Activated T-cell treated with anti-CD3 and anti-CD28 coated beads, Interleukin-2, amount 50 U/mL, for 24 hours (primary cell): Measurements from ENCODE around the gene SCGB1C1.
"Not testable (repeated sequence)": the region's sequence is repeated elsewhere in the genome, so short reads cannot be mapped to it uniquely, and the experiment has no call there.

Source experiments
- DNase-seq: peaks from one replicate; pipeline ENCODE4 v3.0.0-alpha.2; 2020
- H3K27ac Mint-ChIP-seq: 2 replicates; pipeline ENCODE4 v1.8.0; 2020; ENCODE audit warnings: mild to moderate bottlenecking, mixed read lengths
- H3K27me3 Mint-ChIP-seq: 2 replicates; pipeline ENCODE4 v1.8.0; 2020; ENCODE audit warnings: mixed read lengths
- H3K36me3 Mint-ChIP-seq: 2 replicates; pipeline ENCODE4 v1.8.0; 2020; ENCODE audit warnings: low read depth, mixed read lengths
- H3K4me1 Mint-ChIP-seq: 2 replicates; pipeline ENCODE4 v1.8.0; 2020; ENCODE audit warnings: low read depth, mixed read lengths
- H3K4me3 Mint-ChIP-seq: 2 replicates; pipeline ENCODE4 v1.8.0; 2020; ENCODE audit warnings: mild to moderate bottlenecking, moderate library complexity, mixed read lengths
- H3K9me3 Mint-ChIP-seq: 2 replicates; pipeline ENCODE4 v1.8.0; 2020; ENCODE audit warnings: mixed read lengths

SCGB1C1 gene

DNA sequence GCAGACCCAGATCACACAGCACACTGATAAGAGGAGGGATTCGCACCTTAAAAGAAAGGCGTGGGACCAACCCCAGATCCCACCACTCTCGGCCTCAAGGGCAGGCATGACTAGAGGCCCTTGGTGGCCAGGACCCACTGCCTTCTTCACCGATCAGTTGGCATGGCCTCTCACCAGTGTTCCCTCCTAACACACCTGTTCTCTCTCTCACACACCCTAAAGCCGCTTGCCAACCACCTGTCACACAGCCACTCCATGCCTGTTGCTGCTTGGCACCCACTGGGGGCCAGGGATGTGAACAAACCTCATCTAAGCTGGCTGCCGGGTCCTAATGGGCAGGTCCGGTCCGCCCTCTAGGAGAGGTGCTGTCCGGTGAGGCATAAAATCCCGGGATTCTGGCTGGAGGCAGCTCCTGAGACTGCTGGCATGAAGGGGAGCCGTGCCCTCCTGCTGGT is at the start of gene SCGB1C1:
Gene SCGB1C1 (plus strand): TSS at position 405 of the 455 bp plus-strand sequence. CDS start 22 bp downstream, at position 427.
- not testable (repeated sequence) for H3K9me3 Mint-ChIP-seq, H3K27me3 Mint-ChIP-seq, H3K4me1 Mint-ChIP-seq, DNase-seq, H3K36me3 Mint-ChIP-seq, H3K27ac Mint-ChIP-seq, H3K4me3 Mint-ChIP-seq

DNA sequence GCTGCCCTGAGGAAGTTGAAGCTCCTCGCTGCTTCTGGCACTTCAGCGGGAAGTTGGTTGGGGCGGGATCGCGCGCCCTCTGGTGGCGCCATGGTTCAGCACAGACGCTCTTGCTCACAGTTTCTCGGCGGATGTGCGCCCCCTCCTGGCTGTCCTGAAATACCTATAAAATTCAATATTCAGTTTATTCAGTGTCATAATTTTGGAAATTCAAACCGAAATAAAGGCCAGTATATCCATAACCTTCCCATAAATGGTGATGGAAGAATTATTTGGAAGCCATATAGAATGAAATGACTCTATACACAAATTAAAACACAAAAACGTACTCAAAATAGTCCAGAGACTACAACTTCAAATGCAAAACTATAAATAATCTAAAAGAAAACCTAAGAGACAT is 12.6 kb upstream of the SCGB1C1 start:
- H3K27me3 Mint-ChIP-seq, H3K4me1 Mint-ChIP-seq, H3K9me3 Mint-ChIP-seq, H3K4me3 Mint-ChIP-seq, H3K36me3 Mint-ChIP-seq, DNase-seq, H3K27ac Mint-ChIP-seq: not testable (repeated sequence)

DNA sequence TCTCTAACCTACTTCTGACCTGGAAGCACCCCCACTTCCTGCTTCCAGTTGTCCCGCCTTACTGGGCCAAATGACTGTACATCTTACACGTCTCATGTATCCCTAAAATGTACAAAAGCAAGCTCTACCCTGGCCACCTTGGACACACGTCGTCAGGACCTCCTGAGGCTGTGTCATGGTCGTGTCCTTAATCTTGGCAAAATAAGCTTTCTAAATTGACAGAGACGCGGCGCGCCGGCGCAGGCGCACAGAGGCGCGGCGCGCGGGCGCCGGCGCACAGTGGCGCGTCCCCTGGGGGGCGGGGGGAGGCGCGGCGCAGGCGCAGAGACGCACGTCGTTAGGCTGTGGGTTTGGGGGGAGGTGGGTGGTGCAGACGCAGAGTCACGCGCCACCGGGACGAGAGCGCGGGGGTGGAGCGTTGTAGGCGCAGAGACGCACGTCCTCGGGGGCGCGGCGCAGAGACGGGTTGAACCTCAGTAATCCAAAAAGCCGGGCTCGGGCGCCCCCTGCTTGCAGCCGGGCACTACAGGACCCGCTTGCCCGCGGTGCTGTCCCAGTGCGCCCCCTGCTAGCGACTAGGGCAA is 3.6 kb upstream of the SCGB1C1 start:
- DNase-seq, H3K9me3 Mint-ChIP-seq, H3K27ac Mint-ChIP-seq, H3K4me1 Mint-ChIP-seq, H3K4me3 Mint-ChIP-seq, H3K27me3 Mint-ChIP-seq, H3K36me3 Mint-ChIP-seq: not testable (repeated sequence)

DNA sequence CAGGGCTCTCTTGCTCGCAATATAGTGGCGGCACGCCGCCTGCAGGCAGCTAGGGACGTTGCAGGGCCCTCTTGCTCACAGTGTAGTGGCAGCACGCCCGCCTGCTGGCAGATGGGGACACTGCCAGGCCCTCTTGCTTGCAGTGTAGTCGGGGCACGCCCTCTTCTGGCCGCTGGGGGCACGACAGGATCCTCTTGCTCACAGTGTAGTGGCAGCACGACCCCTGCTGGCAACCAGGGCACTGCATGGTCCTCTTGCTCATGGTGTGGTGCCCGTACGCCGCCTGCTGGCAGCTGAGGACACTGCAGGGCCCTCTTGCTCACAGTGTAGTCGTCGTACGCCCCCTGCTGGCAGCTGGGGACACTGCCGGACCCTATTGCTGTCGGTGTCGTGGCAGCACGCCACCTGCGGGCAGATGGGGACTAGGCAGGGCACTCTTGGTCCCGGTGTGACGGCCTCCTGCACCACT is 3.0 kb upstream of the SCGB1C1 start:
- peak; percentile 47 for DNase-seq
- H3K27me3 Mint-ChIP-seq, H3K27ac Mint-ChIP-seq, H3K4me1 Mint-ChIP-seq, H3K4me3 Mint-ChIP-seq, H3K36me3 Mint-ChIP-seq, H3K9me3 Mint-ChIP-seq: not testable (repeated sequence)

DNA sequence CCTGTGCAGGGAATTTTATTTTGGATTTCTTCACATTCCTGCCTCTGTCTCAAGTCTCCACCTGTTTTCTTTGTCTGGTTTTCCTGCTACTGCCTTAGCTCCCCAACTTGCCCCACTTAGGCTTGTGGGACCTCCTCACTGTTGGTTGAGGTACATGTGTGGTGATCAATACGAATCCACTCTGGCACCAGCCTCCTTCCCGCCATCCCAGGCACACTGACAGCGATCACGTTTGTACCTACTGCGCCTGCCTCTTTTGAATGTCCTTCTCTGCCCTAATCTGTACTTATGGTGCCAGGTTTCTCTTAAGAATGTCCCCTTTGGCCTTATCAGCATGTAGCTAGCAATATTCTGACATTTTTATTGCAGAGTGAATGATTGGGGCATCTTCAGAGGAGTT is 2.3 kb upstream of the SCGB1C1 start:
- not testable (repeated sequence) for H3K4me1 Mint-ChIP-seq, H3K27me3 Mint-ChIP-seq, H3K36me3 Mint-ChIP-seq, DNase-seq, H3K9me3 Mint-ChIP-seq, H3K4me3 Mint-ChIP-seq, H3K27ac Mint-ChIP-seq

DNA sequence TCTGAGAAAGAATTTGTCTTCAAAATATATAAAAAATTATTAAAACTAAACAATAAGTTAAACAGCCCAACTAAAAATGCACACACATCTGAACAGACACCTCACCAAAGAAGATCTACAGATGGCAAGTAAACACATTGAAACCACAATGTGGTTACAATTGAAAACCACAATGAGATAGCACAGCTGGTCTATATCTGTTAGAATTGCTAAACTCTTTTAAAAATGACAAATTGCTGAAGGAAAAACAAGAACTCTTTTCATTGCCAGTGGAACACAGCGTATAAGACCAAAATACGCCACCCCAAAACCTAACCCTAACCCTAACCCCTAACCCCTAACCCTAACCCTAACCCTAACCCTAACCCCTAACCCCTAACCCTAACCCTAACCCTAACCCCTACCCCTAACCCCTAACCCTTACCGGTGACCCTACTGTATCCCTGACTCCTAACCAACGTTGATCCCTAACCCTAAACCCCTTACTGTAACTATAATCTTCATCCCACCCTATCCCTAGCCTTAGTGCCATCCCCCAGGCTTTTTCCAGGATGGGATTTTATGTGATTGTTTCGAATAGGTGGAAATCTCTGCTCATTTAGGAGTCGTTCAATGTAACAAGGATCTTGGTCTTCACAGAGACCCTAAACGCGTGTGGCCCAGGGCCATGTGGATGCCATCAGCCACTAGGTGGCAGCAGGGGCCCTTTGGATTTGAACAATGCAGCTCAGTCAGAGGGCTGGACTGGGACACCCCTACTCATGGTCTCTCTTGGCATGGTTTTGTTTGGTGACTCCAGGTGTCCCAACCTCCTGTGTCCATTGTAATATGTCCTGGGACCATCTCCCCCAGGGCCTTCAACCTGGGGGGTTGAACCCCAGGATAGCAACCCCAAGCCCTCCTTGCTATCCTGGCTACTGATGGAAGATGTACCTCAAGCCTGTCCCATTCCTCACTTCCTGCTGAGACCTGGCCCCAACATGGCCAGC is 1.1 kb upstream of the SCGB1C1 start:
- not testable (repeated sequence) for H3K27me3 Mint-ChIP-seq, H3K4me3 Mint-ChIP-seq, H3K27ac Mint-ChIP-seq, H3K9me3 Mint-ChIP-seq, H3K36me3 Mint-ChIP-seq, H3K4me1 Mint-ChIP-seq
- peak; percentile 81 for DNase-seq

DNA sequence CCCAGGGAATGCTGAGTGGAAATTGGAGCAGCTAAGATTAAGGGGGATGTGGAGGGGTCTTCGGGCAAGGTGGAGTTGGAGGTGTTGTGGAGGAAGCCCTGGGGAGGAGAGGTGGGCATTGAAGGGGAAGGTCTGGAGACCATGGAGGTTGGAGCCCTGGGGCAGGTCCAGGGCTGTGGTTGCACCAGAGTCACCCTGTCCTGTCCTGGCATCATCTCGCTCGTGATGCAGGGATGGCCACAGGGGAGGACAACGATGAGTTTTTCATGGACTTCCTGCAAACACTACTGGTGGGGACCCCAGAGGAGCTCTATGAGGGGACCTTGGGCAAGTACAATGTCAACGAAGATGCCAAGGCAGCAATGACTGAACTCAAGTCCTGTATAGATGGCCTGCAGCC is 603 bp downstream of the SCGB1C1 start:
- H3K4me3 Mint-ChIP-seq, H3K36me3 Mint-ChIP-seq, DNase-seq, H3K27ac Mint-ChIP-seq, H3K9me3 Mint-ChIP-seq, H3K4me1 Mint-ChIP-seq, H3K27me3 Mint-ChIP-seq: not testable (repeated sequence)

DNA sequence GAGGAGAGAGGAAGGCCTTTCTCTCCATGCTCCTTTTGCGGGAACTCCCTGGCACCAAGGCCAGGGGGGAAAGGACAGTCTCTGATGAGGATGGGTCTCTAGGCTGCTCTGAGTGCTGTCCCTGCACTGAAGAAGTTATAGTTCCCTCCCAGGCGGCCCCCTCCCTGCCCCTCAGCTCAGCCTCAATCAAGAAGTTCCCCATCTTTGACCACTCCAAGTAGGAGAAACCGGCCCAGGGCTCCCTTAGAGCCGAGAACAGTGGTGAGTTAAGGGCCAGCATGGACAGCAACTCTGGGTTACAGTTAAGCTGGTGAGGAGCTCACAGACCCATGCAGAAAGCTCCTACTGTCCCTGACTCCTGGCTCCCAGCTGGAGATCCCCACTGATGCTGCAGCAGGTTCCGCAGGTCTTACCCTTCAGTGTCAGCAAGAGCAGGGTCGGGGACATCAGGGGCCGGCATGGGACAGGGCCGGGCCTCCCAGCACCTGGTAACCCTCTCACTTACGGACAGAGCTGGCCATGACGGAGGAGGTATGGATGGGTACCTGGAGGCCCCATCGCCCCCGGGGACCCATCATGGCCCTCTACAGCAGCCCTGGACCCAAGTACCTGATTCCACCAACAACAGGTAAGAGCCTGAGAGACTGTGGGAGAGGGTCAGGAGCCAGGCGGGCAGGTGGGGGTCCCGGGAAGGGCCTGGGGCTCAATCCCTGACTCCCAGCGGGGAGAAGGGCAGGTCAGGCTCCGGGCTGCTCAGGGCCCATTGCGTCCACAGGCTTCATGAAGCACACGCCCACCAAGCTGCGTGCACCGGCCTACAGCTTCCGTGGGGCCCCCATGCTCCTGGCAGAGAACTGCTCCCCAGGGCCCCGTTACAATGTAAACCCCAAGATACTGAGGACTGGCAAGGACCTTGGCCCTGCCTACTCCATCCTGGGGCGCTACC is 4.2 kb downstream of the SCGB1C1 start:
- DNase-seq = peak; percentile 25
- Mint-ChIP-seq H3K4me3 (no peak overlapping the region), H3K27ac (no peak overlapping the region), H3K4me1 (peaks cover 14% of the 10 kb centered on the region), H3K9me3 (no peaks in the 10 kb centered on the region), H3K27me3 (no peaks in the 10 kb centered on the region), H3K36me3 (peaks cover 22% of the 10 kb centered on the region)

DNA sequence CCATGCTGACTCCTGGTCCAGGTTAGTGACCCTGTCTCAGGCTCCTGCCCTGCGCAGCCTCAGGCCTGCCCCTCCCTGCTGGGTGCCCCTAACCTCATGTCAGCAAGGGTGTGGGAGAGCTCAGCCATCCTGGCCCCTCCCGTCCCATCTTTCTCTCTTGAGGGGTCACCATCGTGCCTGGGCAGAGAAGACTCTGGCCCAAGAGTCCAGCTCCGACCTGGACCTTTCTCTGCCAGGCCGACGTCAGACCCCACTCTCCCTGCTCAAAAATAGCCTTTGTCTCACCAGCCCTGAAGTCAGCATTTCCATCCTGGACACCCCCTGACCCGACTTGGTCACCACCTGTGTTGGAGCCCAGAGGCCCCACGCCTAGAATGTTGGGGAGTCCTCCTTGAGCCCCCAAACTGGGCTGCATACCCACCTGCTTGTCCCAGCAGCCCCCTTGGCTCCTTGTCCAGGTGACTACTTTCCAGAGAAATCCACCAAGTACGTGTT is 4.9 kb downstream of the SCGB1C1 start:
- Mint-ChIP-seq H3K27me3 (no peaks in the 10 kb centered on the region), H3K4me1 (peaks cover 19% of the 10 kb centered on the region), H3K9me3 (no peaks in the 10 kb centered on the region), H3K27ac (no peak overlapping the region), H3K36me3 (peaks cover 30% of the 10 kb centered on the region), H3K4me3 (no peak overlapping the region)
- DNase-seq = no peak

DNA sequence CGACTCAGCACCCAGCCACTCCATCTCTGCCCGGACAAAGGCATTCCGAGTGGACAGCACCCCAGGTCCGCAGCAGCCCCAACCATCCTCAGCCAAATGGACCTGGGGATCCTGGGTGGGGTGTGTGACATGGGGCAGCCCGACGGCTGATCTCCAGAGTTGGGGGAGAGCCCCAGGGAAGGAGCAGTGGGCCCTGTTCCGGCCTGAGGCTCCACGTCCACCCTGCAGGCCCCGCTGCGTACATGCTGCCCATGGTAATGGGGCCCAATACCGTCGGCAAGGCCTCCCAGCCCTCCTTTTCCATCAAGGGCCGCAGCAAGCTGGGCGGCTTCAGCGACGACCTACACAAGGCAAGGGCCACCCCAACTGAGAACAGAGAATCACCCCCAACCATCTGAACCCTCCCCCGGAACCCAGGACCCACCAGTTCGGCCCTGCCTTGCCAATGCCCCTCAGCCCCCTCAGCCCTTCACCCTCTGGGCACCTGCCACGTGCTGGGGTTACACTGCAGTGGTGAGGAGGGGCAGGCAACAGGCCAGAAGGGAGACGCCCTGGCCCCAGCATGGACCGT is 5.4 kb downstream of the SCGB1C1 start:
- no peak for DNase-seq
- no peak overlapping the region for H3K4me3 Mint-ChIP-seq
- peaks cover 24% of the 10 kb centered on the region for H3K4me1 Mint-ChIP-seq
- H3K36me3 Mint-ChIP-seq = peaks cover 35% of the 10 kb centered on the region
- no peaks in the 10 kb centered on the region for H3K27me3 Mint-ChIP-seq
- H3K27ac Mint-ChIP-seq = peak overlapping the region; percentile 35
- no peaks in the 10 kb centered on the region for H3K9me3 Mint-ChIP-seq

DNA sequence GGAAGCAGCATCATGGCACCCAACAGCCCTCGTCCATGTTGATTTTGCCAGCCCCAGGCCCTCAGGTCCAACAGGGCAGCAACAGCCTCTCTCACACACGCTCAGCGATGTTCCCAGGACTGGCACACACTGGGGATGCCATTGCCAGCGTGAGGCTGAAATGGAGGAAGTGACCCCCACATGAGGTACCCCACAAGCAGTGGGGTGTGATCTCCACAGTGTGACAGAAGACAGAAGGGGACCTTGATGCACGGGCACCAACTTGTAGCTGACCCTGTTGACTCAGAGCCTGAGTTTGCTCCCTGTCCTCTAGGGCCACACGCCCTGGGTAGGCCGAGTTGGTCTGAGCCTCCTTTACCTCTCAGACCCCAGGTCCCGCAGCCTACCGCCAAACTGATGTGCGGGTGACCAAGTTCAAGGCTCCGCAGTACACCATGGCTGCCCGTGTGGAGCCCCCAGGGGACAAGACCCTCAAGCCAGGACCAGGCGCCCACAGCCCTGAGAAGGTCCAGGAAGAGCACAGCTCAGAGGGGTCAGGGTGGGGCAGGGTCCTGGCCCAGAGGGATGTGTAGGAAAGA is 6.2 kb downstream of the SCGB1C1 start:
- H3K36me3 Mint-ChIP-seq = peaks cover 43% of the 10 kb centered on the region
- H3K27me3 Mint-ChIP-seq = no peaks in the 10 kb centered on the region
- H3K9me3 Mint-ChIP-seq = no peaks in the 10 kb centered on the region
- DNase-seq = no peak
- no peak overlapping the region for H3K27ac Mint-ChIP-seq
- H3K4me1 Mint-ChIP-seq = peaks cover 32% of the 10 kb centered on the region
- H3K4me3 Mint-ChIP-seq = no peak overlapping the region

DNA sequence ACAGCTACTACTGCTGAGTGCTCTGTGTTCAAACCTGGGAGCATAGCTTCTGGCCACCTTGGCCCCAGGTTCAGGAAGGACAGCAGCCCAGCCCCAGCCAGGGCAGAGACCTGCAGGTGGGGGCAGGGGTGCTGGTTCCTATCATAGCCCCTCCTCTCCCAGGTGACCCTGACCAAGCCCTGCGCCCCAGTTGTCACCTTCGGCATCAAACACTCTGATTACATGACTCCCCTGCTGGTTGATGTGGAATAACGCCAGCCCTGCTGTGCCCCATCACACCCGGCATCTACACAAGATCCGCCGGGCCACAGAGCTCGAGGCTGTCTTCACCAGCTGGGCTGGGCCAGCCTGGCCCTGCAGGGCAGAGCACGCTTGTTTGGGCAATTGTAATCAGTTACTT is 6.9 kb downstream of the SCGB1C1 start:
- no peaks in the 10 kb centered on the region for H3K9me3 Mint-ChIP-seq
- peak; percentile 26 for DNase-seq
- no peak overlapping the region for H3K4me3 Mint-ChIP-seq
- H3K36me3 Mint-ChIP-seq = peaks cover 50% of the 10 kb centered on the region
- no peaks in the 10 kb centered on the region for H3K27me3 Mint-ChIP-seq
- H3K4me1 Mint-ChIP-seq = peaks cover 39% of the 10 kb centered on the region
- peak overlapping the region; percentile 37 for H3K27ac Mint-ChIP-seq

DNA sequence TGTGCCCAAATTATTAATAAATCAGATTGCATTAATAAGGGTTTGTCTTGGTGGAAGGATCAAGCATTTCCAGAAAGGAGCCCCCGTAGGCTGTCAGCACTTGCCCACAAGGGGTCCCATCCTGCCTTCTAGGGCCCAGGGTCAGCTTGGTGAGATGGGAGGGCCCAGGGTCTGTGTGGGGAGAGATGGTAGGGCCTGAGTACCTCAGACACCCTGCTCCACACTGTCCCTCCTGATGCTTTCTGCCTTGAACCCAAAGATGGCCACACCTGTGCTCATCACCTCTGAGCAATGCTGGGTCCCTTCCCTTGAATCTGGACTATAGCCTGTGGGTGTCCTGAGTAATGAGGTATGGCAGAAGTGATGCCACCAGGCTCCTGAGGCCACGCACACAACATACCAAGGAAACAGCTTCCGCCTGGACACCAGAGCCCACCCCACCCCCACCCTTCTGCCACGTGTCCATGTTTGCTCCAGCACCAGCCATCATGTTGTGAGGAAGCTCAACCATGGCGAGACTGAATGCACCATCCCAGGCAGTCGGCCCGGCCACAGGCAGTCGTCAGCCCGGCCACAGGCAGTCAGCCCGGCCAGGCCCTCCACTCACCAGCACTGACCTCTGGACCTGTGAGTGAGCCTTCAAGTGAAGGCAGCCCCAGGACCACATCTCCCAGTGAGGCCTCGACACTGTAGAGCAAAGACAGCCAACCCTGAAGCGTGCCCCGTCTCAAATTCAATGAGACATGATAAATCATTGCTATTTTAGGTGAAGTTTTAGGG is 7.5 kb downstream of the SCGB1C1 start:
- no peak overlapping the region for H3K4me3 Mint-ChIP-seq
- H3K4me1 Mint-ChIP-seq = peaks cover 44% of the 10 kb centered on the region
- no peaks in the 10 kb centered on the region for H3K9me3 Mint-ChIP-seq
- peaks cover 56% of the 10 kb centered on the region for H3K36me3 Mint-ChIP-seq
- DNase-seq = no peak
- no peaks in the 10 kb centered on the region for H3K27me3 Mint-ChIP-seq
- peak overlapping the region; percentile 93 for H3K27ac Mint-ChIP-seq
